H1 (cell line): Measurements from ENCODE around the gene SHLD1. TPM values are rescaled to one million over a fixed set of nuclear protein-coding genes. Genes with fewer than 3 reads are reported as not detected.

Experiments
- CTCF ChIA-PET: fragments of 300-600 bp; sonication (Branson Sonifier 250); formaldehyde crosslinking; loops from one replicate; lab custom pipeline; 2021; ENCODE audit not compliant: partially characterized antibody; lab: Charles Lee
- POLR2A ChIA-PET: fragments of 300-600 bp; sonication (Branson Sonifier 250); formaldehyde crosslinking; loops from one replicate; lab custom pipeline; 2021; ENCODE audit warnings: inconsistent platforms; ENCODE audit not compliant: partially characterized antibody; lab: Charles Lee
- DNase-seq, 2 experiments: peaks; one replicate each; pipeline versions ENCODE4 v3.0.0 to v3.0.0-alpha.2; 2010 to 2022; ENCODE audit warnings: low spot score in 2 of 2, low read depth in 1 of 2, mixed read lengths in 1 of 2
- FAIRE-seq: peaks from 2 replicates; lab custom pipeline; 2011; peaks lifted over from hg19 to GRCh38; lab: Jason Lieb, UNC
- H2AFZ ChIP-seq: 2 replicates; pipeline ENCODE4 v1.8.1; 2012; ENCODE audit warnings: low read length, inconsistent platforms
- H2AK5ac ChIP-seq: 2 replicates; pipeline ENCODE4 v1.6.1; 2013; ENCODE audit warnings: low read depth, low read length
- H2BK120ac ChIP-seq: replicated peaks from 2 replicates; pipeline ENCODE3; 2013; ENCODE audit warnings: low read depth, low read length, inconsistent platforms
- H2BK12ac ChIP-seq: 2 replicates; pipeline ENCODE4 v1.6.1; 2013; ENCODE audit warnings: low read depth, low read length
- H2BK15ac ChIP-seq: 2 replicates; pipeline ENCODE4 v1.6.1; 2013; ENCODE audit warnings: low read length
- H2BK20ac ChIP-seq: 2 replicates; pipeline ENCODE4 v1.6.1; 2013; ENCODE audit warnings: low read length
- H2BK5ac ChIP-seq: 2 replicates; pipeline ENCODE4 v1.6.1; 2013; ENCODE audit warnings: low read depth, low read length
- H3K14ac ChIP-seq: 2 replicates; pipeline ENCODE4 v1.6.1; 2013; ENCODE audit warnings: inconsistent platforms; ENCODE audit not compliant: insufficient read length
- H3K18ac ChIP-seq: 2 replicates; pipeline ENCODE4 v1.6.1; 2013; ENCODE audit warnings: low read length; ENCODE audit errors: extremely low read depth
- H3K23ac ChIP-seq: 2 replicates; pipeline ENCODE4 v1.6.1; 2013; ENCODE audit warnings: inconsistent platforms; ENCODE audit not compliant: insufficient read length
- H3K23me2 ChIP-seq: 2 replicates; pipeline ENCODE4 v1.6.1; 2013; ENCODE audit warnings: low read depth, low read length
- H3K27ac ChIP-seq: 2 replicates; pipeline ENCODE4 v1.6.1; 2011; ENCODE audit warnings: low read depth, low read length, inconsistent platforms
- H3K27me3 ChIP-seq, 4 experiments: replicated peaks in 1 of 4; 1 replicate in 1 of 4; 2 replicates in 3 of 4; pipeline versions ENCODE4 v1.6.1 to v1.8.1; 2011 to 2013; ENCODE audit warnings: low read length in 3 of 4, mild to moderate bottlenecking in 3 of 4, inconsistent platforms in 2 of 4, mixed read lengths in 2 of 4, moderate library complexity in 1 of 4; ENCODE audit not compliant: control insufficient read depth in 3 of 4, insufficient read depth in 3 of 4; ENCODE audit errors: extremely low read depth in 1 of 4
- H3K36me3 ChIP-seq, 4 experiments: 2 replicates each; pipeline versions ENCODE4 v1.6.1 to v1.8.1; 2011 to 2013; ENCODE audit warnings: mild to moderate bottlenecking in 4 of 4, low read length in 3 of 4, moderate library complexity in 2 of 4, control low read depth in 1 of 4, inconsistent platforms in 1 of 4; ENCODE audit not compliant: insufficient read depth in 4 of 4, control insufficient read depth in 2 of 4
- H3K4ac ChIP-seq: replicated peaks from 2 replicates; pipeline ENCODE3; 2013; ENCODE audit warnings: low read length, low read depth, mixed read lengths, inconsistent platforms; ENCODE audit not compliant: insufficient read length
- H3K4me1 ChIP-seq, 4 experiments: replicated peaks in 1 of 4; 1 replicate in 1 of 4; 2 replicates in 3 of 4; pipeline versions ENCODE4 v1.6.1 to v1.8.1; 2011 to 2013; ENCODE audit warnings: low read length in 3 of 4, inconsistent platforms in 2 of 4, mixed read lengths in 1 of 4; ENCODE audit not compliant: insufficient read depth in 4 of 4, control insufficient read depth in 3 of 4
- H3K4me2 ChIP-seq, 2 experiments: 2 replicates each; pipeline versions ENCODE4 v1.6.1 to v1.8.1; 2011 to 2013; ENCODE audit warnings: low read depth in 2 of 2, low read length in 2 of 2, control low read depth in 1 of 2, inconsistent platforms in 1 of 2, mild to moderate bottlenecking in 1 of 2; ENCODE audit not compliant: insufficient read depth in 1 of 2
- H3K4me3 ChIP-seq, 4 experiments: fragments of 200-600, 300-600 bp in 1 of 4; sonication (generic), shearing (Covaris generic), sonication (Bioruptor Twin) in 1 of 4; 2 replicates each; pipeline versions ENCODE4 v1.5.1 to v1.8.1; 2011 to 2016; ENCODE audit warnings: low read length in 4 of 4, low read depth in 3 of 4, control low read depth in 2 of 4, inconsistent platforms in 2 of 4, mild to moderate bottlenecking in 2 of 4, mixed read lengths in 1 of 4, moderate library complexity in 1 of 4; ENCODE audit not compliant: insufficient read depth in 2 of 4; ENCODE audit errors: extremely low read depth in 1 of 4
- H3K56ac ChIP-seq: replicated peaks from 2 replicates; pipeline ENCODE3; 2013; ENCODE audit warnings: low read depth, mild to moderate bottlenecking, mixed read lengths, low read length, inconsistent platforms; ENCODE audit not compliant: insufficient read length
- H3K79me1 ChIP-seq: 2 replicates; pipeline ENCODE4 v1.6.1; 2013; ENCODE audit warnings: low read depth, low read length, control low read depth
- H3K79me2 ChIP-seq, 2 experiments: 2 replicates each; pipeline versions ENCODE4 v1.6.1 to v1.8.1; 2012 to 2013; ENCODE audit warnings: low read length in 2 of 2, mild to moderate bottlenecking in 2 of 2, inconsistent platforms in 1 of 2; ENCODE audit not compliant: insufficient read depth in 2 of 2, control insufficient read depth in 1 of 2
- H3K9ac ChIP-seq, 4 experiments: replicated peaks in 1 of 4; 1 replicate in 1 of 4; 2 replicates in 3 of 4; pipeline versions ENCODE4 v1.6.1 to v1.8.1; 2011 to 2013; ENCODE audit warnings: low read depth in 3 of 4, low read length in 3 of 4, control low read depth in 2 of 4, mild to moderate bottlenecking in 2 of 4, moderate library complexity in 2 of 4, inconsistent platforms in 1 of 4; ENCODE audit errors: extremely low read depth in 1 of 4
- H3K9me3 ChIP-seq, 2 experiments: 2 replicates each; pipeline versions ENCODE4 v1.6.1 to v1.8.1; 2012 to 2013; ENCODE audit warnings: mild to moderate bottlenecking in 2 of 2, moderate library complexity in 2 of 2, control low read depth in 1 of 2, inconsistent platforms in 1 of 2, low read depth in 1 of 2, low read length in 1 of 2, mixed read lengths in 1 of 2; ENCODE audit not compliant: insufficient read depth in 2 of 2
- H4K20me1 ChIP-seq, 2 experiments: replicated peaks in 1 of 2; 2 replicates each; pipeline versions ENCODE3 to v1.8.1; 2011 to 2013; ENCODE audit warnings: inconsistent platforms in 2 of 2, low read length in 2 of 2, mild to moderate bottlenecking in 1 of 2; ENCODE audit not compliant: insufficient read depth in 2 of 2, control insufficient read depth in 1 of 2
- H4K5ac ChIP-seq: 2 replicates; pipeline ENCODE4 v1.6.1; 2013; ENCODE audit warnings: low read length, low read depth, mixed read lengths, inconsistent platforms; ENCODE audit not compliant: insufficient read length
- H4K8ac ChIP-seq: 2 replicates; pipeline ENCODE4 v1.8.0; 2013; ENCODE audit warnings: mild to moderate bottlenecking, moderate library complexity, low read length, inconsistent platforms; ENCODE audit not compliant: insufficient read depth; ENCODE audit errors: extremely low read depth
- H4K91ac ChIP-seq: replicated peaks from 2 replicates; pipeline ENCODE3; 2013; ENCODE audit warnings: low read length, mixed read lengths, inconsistent platforms; ENCODE audit not compliant: insufficient read length
- POLR2A ChIP-seq, 2 experiments: IDR thresholded peaks; 1 replicate in 1 of 2; 2 replicates in 1 of 2; pipeline ENCODE4 v1.6.1; 2011; ENCODE audit warnings: low read depth in 2 of 2, low read length in 2 of 2, mild to moderate bottlenecking in 2 of 2; ENCODE audit errors: control extremely low read depth in 1 of 2
- SIRT6 ChIP-seq: IDR thresholded peaks from one replicate; pipeline ENCODE4 v1.7.1; 2012; ENCODE audit warnings: low read length, inconsistent platforms
- WGBS, 2 experiments: shearing (Covaris generic) in 1 of 2; methylation state at CpG; one replicate each; pipeline versions ENCODE4 v1.1.6 to v1.1.7; 2013 to 2015; ENCODE audit warnings: low lambda C conversion rate in 2 of 2, mixed read lengths in 2 of 2, inconsistent platforms in 1 of 2, low coverage in 1 of 2, missing lambda C conversion rate in 1 of 2; ENCODE audit not compliant: insufficient replicate concordance in 2 of 2, insufficient coverage in 1 of 2, insufficient read length in 1 of 2; ENCODE audit errors: extremely low coverage in 1 of 2, missing lambda C conversion rate in 1 of 2; 5-methylcytosine and 5-hydroxymethylcytosine counted together
- polyA plus RNA-seq, 7 experiments: library from polyadenylated mRNA; depleted of rRNA in 3 of 7; stranded (reverse) in 5 of 7; unstranded in 2 of 7; fragments of >200 nt in 5 of 7; fragments of 200-250 nt in 2 of 7; gene quantifications; 1 replicate in 5 of 7; 2 replicates in 1 of 7; 4 replicates in 1 of 7; pipeline versions ENCODE4 v1.2.1 to v1.2.3, GENCODE V29; 2011 to 2013; ENCODE audit warnings: missing spikeins in 2 of 7, mixed read lengths in 2 of 7
- total RNA-seq: library from RNA; stranded (reverse); fragmentation: NEBNext Ultra II Directional; extraction: Animal tissue kit (Norgen Biotek cat#: 25700); gene quantifications from 2 replicates; pipeline ENCODE4 v1.2.1, GENCODE V29; 2021

Gene SHLD1
- total and polyA plus RNA-seq, 2 of the 8 experiments (the other 6 are each of a cell fraction or from before 2014, with no cell fraction given) = 4.2 to 6.5 TPM

GRCh38 chr20:5890773-5891441 lies 140.7 kb downstream of the SHLD1 start:
- H4K91ac ChIP-seq = no peak overlapping the region
- no peak overlapping the region for H2BK20ac ChIP-seq
- no peak overlapping the region for H3K56ac ChIP-seq
- no peaks in the 10 kb centered on the region for H3K9me3 ChIP-seq
- no peaks in the 10 kb centered on the region for H4K20me1 ChIP-seq
- WGBS, 2 experiments = 92% methylated on average over 10 of the region's 10 CpGs; no CpG with 5 or more reads in 1 of the 2 experiments
- no peak overlapping the region for H2BK15ac ChIP-seq
- H3K23ac ChIP-seq = no peak overlapping the region
- H3K4me1 ChIP-seq = no peaks in the 10 kb centered on the region
- no peak overlapping the region for H4K5ac ChIP-seq
- no peak overlapping the region for H2BK12ac ChIP-seq
- CTCF ChIA-PET = no interaction called here
- no peaks in the 10 kb centered on the region; a peak in 1 of 7 replicates for H3K27me3 ChIP-seq
- H4K8ac ChIP-seq = no peak overlapping the region
- H3K79me1 ChIP-seq = no peaks in the 10 kb centered on the region
- H3K4me2 ChIP-seq = no peak overlapping the region
- no peak overlapping the region for H3K4me3 ChIP-seq
- no peak overlapping the region for H3K27ac ChIP-seq
- no peaks in the 10 kb centered on the region for H3K79me2 ChIP-seq
- FAIRE-seq (no peak), DNase-seq (no peak)
- no peak overlapping the region for H2AFZ ChIP-seq
- POLR2A ChIA-PET = no interaction called here
- H3K4ac ChIP-seq = no peak overlapping the region
- TF ChIP-seq SIRT6 = no peak
- no peak for TF ChIP-seq POLR2A (IDR thresholded peaks at IDR 0.05; ENCODE audit: control extremely low read depth in 1 of 2, low read depth in 2 of 2, low read length in 2 of 2)
- H2AK5ac ChIP-seq = no peak overlapping the region
- H2BK5ac ChIP-seq = no peak overlapping the region
- no peak overlapping the region for H3K9ac ChIP-seq
- H3K36me3 ChIP-seq = no peaks in the 10 kb centered on the region
- no peak overlapping the region for H3K14ac ChIP-seq
- H3K23me2 ChIP-seq = no peaks in the 10 kb centered on the region
- H3K18ac ChIP-seq = no peak overlapping the region
- no peak overlapping the region for H2BK120ac ChIP-seq
